SU-DHL-6 (cell line): ENCODE data around the gene LDB3.

Experiments
- H2AFZ ChIP-seq: fragments of 200-600 bp; sonication (generic); 2 replicates; pipeline ENCODE4 v1.6.1; 2014; ENCODE audit warnings: low read depth, mild to moderate bottlenecking, moderate library complexity, mixed read lengths, antibody characterized with exemption, low read length; ENCODE audit not compliant: severe bottlenecking
- H3F3A ChIP-seq: fragments of 200-600 bp; shearing (Covaris generic); 2 replicates; pipeline ENCODE4 v1.6.0; 2016; ENCODE audit warnings: antibody characterized with exemption, mild to moderate bottlenecking; ENCODE audit not compliant: insufficient read depth
- H3K27ac ChIP-seq: fragments of 200-600 bp; sonication (generic); 2 replicates; pipeline ENCODE4 v1.5.1; 2016; ENCODE audit warnings: low read depth, mild to moderate bottlenecking, low read length, moderate library complexity, mixed read lengths
- H3K27me3 ChIP-seq: fragments of 200-600 bp; sonication (generic), shearing (Covaris generic); 2 replicates; pipeline ENCODE4 v1.6.0; 2014; ENCODE audit warnings: mild to moderate bottlenecking, low read length
- H3K36me3 ChIP-seq: fragments of 200-600 bp; sonication (generic); 2 replicates; pipeline ENCODE4 v1.6.1; 2014; ENCODE audit warnings: mild to moderate bottlenecking, low read length, mixed read lengths
- H3K4me2 ChIP-seq: fragments of 300-600, 200-600 bp; shearing (Covaris generic), sonication (generic); 2 replicates; pipeline ENCODE4 v1.6.0; 2014; ENCODE audit warnings: low read length, low read depth, mild to moderate bottlenecking; ENCODE audit not compliant: poor library complexity, severe bottlenecking
- H3K4me3 ChIP-seq: fragments of 200-600 bp; sonication (generic); 2 replicates; pipeline ENCODE4 v1.5.1; 2014; ENCODE audit warnings: antibody characterized with exemption, low read length, mild to moderate bottlenecking, mixed read lengths; ENCODE audit not compliant: insufficient read depth, poor library complexity, severe bottlenecking
- H3K79me2 ChIP-seq: fragments of 200-600 bp; sonication (generic); 2 replicates; pipeline ENCODE4 v1.6.1; 2014; ENCODE audit warnings: mild to moderate bottlenecking, low read length, moderate library complexity; ENCODE audit not compliant: insufficient read depth
- H3K9ac ChIP-seq: fragments of 200-600 bp; sonication (generic); 2 replicates; pipeline ENCODE4 v1.7.0; 2014; ENCODE audit warnings: mild to moderate bottlenecking, low read length
- H3K9me2 ChIP-seq: fragments of 200-600 bp; sonication (generic); replicated peaks from 2 replicates; pipeline ENCODE4 v1.6.1; 2014; ENCODE audit warnings: low read length; ENCODE audit not compliant: insufficient read depth
- H3K9me3 ChIP-seq: fragments of 200-600 bp; sonication (generic); 2 replicates; pipeline ENCODE4 v1.6.1; 2014; ENCODE audit warnings: low read length, mixed read lengths; ENCODE audit not compliant: insufficient read depth
- H4K20me1 ChIP-seq: fragments of 200-600 bp; sonication (generic); 2 replicates; pipeline ENCODE4 v1.6.1; 2014; ENCODE audit warnings: low read depth, mild to moderate bottlenecking, antibody characterized with exemption, low read length, moderate library complexity, mixed read lengths
- EZH2phosphoT487 ChIP-seq: fragments of 200-600 bp; sonication (generic), shearing (Covaris generic); conservative IDR thresholded peaks from 2 replicates; pipeline ENCODE4 v1.6.1; 2018; ENCODE audit warnings: mild to moderate bottlenecking, antibody characterized with exemption, low read length, moderate library complexity, mixed read lengths
- TF ChIP-seq, protein P1 (sequence below): fragments of 200-600 bp; sonication (generic); IDR thresholded peaks from one replicate; pipeline ENCODE4 v1.5.1; 2017; ENCODE audit warnings: antibody characterized with exemption, mild to moderate bottlenecking, low read length, moderate library complexity; ENCODE audit not compliant: insufficient read depth, poor library complexity, severe bottlenecking

Gene LDB3

DNA sequence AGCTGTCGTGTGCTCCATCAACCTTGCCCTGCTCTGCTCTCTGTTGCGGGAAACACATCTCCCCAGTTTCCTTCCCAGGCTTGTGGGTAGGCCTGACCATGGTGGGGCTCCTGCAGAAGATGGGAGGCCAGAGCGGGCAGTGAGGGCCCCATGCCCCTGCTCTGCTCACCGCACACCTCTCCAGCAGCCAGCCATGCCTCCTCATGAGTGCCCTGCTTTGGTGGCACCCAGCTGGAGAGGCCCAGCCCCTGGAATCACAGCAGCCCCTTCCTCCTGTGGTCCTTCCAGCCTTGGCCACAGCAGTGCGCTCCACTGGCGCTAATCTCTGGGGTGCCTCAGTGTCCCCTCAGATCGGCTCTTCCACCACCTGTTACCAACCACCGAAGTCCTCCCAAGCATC, 18.2 kb upstream of the LDB3 start:
- Histone ChIP-seq H3K27ac (no peak overlapping the region), H3K9me2 (no peaks in the 10 kb centered on the region)
- TF ChIP-seq EZH2phosphoT487: no peak
- TF ChIP-seq, protein P1, sequence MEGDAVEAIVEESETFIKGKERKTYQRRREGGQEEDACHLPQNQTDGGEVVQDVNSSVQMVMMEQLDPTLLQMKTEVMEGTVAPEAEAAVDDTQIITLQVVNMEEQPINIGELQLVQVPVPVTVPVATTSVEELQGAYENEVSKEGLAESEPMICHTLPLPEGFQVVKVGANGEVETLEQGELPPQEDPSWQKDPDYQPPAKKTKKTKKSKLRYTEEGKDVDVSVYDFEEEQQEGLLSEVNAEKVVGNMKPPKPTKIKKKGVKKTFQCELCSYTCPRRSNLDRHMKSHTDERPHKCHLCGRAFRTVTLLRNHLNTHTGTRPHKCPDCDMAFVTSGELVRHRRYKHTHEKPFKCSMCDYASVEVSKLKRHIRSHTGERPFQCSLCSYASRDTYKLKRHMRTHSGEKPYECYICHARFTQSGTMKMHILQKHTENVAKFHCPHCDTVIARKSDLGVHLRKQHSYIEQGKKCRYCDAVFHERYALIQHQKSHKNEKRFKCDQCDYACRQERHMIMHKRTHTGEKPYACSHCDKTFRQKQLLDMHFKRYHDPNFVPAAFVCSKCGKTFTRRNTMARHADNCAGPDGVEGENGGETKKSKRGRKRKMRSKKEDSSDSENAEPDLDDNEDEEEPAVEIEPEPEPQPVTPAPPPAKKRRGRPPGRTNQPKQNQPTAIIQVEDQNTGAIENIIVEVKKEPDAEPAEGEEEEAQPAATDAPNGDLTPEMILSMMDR: no peak

DNA sequence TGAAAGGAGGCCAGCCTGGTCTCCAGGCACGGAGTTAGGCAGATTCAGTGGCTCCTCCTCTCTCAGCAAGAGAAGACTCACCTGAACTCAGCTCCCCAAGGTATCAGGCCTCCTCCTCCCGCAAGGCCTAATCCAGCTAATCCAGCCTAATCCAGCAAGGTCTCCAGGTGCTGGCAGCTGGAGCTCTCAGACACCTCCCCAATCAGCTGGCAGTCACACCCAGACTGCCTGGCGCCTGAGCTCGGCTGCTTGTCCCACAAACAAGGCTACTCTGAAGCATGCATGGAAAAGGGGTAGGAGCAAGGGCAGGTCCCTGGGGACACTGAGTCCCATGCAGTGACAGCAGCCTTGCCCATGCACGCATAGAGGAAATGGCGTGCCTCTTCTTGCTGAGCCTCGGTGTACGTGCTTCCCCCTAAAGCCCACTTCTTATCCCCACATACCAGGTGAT, 17.3 kb upstream of the LDB3 start:
- H3K4me3 ChIP-seq: no peak overlapping the region
- TF ChIP-seq EZH2phosphoT487: no peak
- TF ChIP-seq, protein P1: no peak

More for the DNA sequence above, 18.2 kb upstream of the LDB3 start:
- Histone ChIP-seq H3K9ac (no peak overlapping the region), H3F3A (no peaks in the 10 kb centered on the region), H3K27me3 (no peaks in the 10 kb centered on the region), H3K79me2 (no peaks in the 10 kb centered on the region), H2AFZ (no peak overlapping the region), H3K4me3 (no peak overlapping the region), H3K9me3 (no peaks in the 10 kb centered on the region), H3K36me3 (no peaks in the 10 kb centered on the region), H4K20me1 (no peaks in the 10 kb centered on the region), H3K4me2 (no peak overlapping the region)

DNA sequence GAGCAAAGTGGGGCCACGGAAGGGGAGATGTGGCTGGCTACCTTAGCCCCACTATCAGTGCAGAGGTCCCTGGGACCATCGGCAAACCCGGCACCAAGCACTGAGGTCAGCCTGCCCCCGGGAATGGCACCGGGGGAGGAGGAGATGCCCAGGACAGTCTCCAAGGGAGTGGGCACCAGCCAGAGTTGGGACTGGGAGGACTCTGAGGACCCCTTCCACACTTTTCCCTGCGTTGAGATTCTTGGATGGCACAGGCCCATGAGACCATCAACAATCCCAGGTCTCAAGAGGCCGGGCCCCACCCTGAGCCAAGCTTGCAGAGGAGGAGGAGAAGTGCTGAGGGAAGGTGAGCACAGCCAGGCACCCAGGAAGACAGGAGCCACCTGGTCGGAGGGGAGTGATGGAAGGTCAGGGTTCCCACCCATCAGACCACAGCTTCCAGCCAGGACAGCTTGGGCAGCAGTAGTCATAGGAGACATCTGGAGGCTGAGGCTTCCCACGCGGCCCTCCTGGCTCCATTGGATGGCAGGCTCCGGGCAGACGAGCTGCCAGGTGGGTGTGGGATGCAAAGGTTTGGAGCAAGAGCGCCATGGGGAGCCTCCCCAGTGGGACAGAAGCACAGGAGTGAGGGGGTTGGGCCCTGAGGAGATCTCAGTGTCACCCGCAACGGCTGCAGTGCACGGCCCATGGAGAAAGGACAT, 16.5 kb upstream of the LDB3 start:
- TF ChIP-seq EZH2phosphoT487: no peak
- TF ChIP-seq, protein P1: no peak
- no peak overlapping the region for H3K4me3 ChIP-seq
- H3K27me3 ChIP-seq: no peaks in the 10 kb centered on the region

More for the DNA sequence above, 17.3 kb upstream of the LDB3 start:
- H4K20me1 ChIP-seq: no peaks in the 10 kb centered on the region
- H3K4me2 ChIP-seq: no peak overlapping the region
- H3K9me2 ChIP-seq: no peaks in the 10 kb centered on the region
- no peaks in the 10 kb centered on the region for H3K9me3 ChIP-seq
- H3K27ac ChIP-seq: no peak overlapping the region
- no peak overlapping the region for H2AFZ ChIP-seq
- H3K36me3 ChIP-seq: no peaks in the 10 kb centered on the region
- no peaks in the 10 kb centered on the region for H3F3A ChIP-seq
- H3K9ac ChIP-seq: no peak overlapping the region
- no peaks in the 10 kb centered on the region for H3K79me2 ChIP-seq
- no peaks in the 10 kb centered on the region for H3K27me3 ChIP-seq

More for the DNA sequence above, 16.5 kb upstream of the LDB3 start:
- no peak overlapping the region for H3K9ac ChIP-seq
- H3K9me2 ChIP-seq: no peaks in the 10 kb centered on the region
- H3K79me2 ChIP-seq: no peaks in the 10 kb centered on the region
- H2AFZ ChIP-seq: no peak overlapping the region
- H3K36me3 ChIP-seq: no peaks in the 10 kb centered on the region
- H3K4me2 ChIP-seq: no peak overlapping the region
- H3K9me3 ChIP-seq: no peaks in the 10 kb centered on the region
- no peak overlapping the region for H3K27ac ChIP-seq
- H3F3A ChIP-seq: no peaks in the 10 kb centered on the region
- no peaks in the 10 kb centered on the region for H4K20me1 ChIP-seq
